HG02642 (cell line): ENCODE results near the gene FBXO11.

Experiments used
- ATAC-seq: cut with Tn5 transposase; IDR thresholded peaks from one replicate; pipeline ENCODE4 v1.9.1; 2021; ENCODE audit warnings: mild to moderate bottlenecking; ENCODE audit not compliant: unreplicated experiment, poor library complexity

Gene FBXO11

GRCh38 chr2:47799031-47799609, 107.2 kb downstream of the FBXO11 start:
- ATAC-seq: no peak

- ATAC-seq: no peak
These were observed 107.7 kb downstream of the FBXO11 start for GRCh38 chr2:47798631-47799030.

GRCh38 chr2:47796090-47796697, 110.1 kb downstream of the FBXO11 start:
- ATAC-seq: no peak

- ATAC-seq: no peak
These were observed 120.3 kb downstream of the FBXO11 start for GRCh38 chr2:47785986-47786385.

- ATAC-seq: no peak
These were observed 121.9 kb downstream of the FBXO11 start for GRCh38 chr2:47784352-47784851.

- ATAC-seq: peak; percentile 27
These were observed 122.6 kb downstream of the FBXO11 start for GRCh38 chr2:47783486-47784351.

GRCh38 chr2:47782671-47783485, 123.4 kb downstream of the FBXO11 start, which contains the start of gene MSH6:
Gene MSH6 (plus strand): TSS chr2:47783145. CDS start chr2:47783234, 89 bp downstream.
- ATAC-seq: peak; percentile 91

- ATAC-seq: no peak
These were observed 124.0 kb downstream of the FBXO11 start for GRCh38 chr2:47782381-47782670.

- ATAC-seq: no peak
These were observed 126.9 kb downstream of the FBXO11 start for GRCh38 chr2:47779426-47779790.

- no peak for ATAC-seq
These were observed 127.4 kb downstream of the FBXO11 start for GRCh38 chr2:47778698-47779425.

GRCh38 chr2:47777277-47777937, 128.9 kb downstream of the FBXO11 start:
- no peak for ATAC-seq

- ATAC-seq: no peak
These were observed 131.7 kb downstream of the FBXO11 start for GRCh38 chr2:47774567-47774966.

- no peak for ATAC-seq
These were observed 134.0 kb downstream of the FBXO11 start for GRCh38 chr2:47772343-47772742.

GRCh38 chr2:47771211-47771610, 135.1 kb downstream of the FBXO11 start:
- no peak for ATAC-seq

GRCh38 chr2:47769318-47769717, 137.0 kb downstream of the FBXO11 start:
- ATAC-seq: no peak

- ATAC-seq: peak; percentile 80
These were observed 138.3 kb downstream of the FBXO11 start for GRCh38 chr2:47767880-47768609.

- no peak for ATAC-seq
These were observed 138.8 kb downstream of the FBXO11 start for GRCh38 chr2:47767497-47767844.

- ATAC-seq: peak; percentile 33
These were observed 154.4 kb downstream of the FBXO11 start for GRCh38 chr2:47751856-47752414.
